ENCODE data around the gene TXK.

- TF ChIP-seq, protein P1, sequence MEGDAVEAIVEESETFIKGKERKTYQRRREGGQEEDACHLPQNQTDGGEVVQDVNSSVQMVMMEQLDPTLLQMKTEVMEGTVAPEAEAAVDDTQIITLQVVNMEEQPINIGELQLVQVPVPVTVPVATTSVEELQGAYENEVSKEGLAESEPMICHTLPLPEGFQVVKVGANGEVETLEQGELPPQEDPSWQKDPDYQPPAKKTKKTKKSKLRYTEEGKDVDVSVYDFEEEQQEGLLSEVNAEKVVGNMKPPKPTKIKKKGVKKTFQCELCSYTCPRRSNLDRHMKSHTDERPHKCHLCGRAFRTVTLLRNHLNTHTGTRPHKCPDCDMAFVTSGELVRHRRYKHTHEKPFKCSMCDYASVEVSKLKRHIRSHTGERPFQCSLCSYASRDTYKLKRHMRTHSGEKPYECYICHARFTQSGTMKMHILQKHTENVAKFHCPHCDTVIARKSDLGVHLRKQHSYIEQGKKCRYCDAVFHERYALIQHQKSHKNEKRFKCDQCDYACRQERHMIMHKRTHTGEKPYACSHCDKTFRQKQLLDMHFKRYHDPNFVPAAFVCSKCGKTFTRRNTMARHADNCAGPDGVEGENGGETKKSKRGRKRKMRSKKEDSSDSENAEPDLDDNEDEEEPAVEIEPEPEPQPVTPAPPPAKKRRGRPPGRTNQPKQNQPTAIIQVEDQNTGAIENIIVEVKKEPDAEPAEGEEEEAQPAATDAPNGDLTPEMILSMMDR (IDR thresholded peaks at IDR 0.05; ENCODE audit: insufficient read depth, low read length), result no peak
- TF ChIP-seq POLR2AphosphoS5 (IDR thresholded peaks at IDR 0.05; ENCODE audit: low read depth), result no peak
- TF ChIP-seq, protein P2, sequence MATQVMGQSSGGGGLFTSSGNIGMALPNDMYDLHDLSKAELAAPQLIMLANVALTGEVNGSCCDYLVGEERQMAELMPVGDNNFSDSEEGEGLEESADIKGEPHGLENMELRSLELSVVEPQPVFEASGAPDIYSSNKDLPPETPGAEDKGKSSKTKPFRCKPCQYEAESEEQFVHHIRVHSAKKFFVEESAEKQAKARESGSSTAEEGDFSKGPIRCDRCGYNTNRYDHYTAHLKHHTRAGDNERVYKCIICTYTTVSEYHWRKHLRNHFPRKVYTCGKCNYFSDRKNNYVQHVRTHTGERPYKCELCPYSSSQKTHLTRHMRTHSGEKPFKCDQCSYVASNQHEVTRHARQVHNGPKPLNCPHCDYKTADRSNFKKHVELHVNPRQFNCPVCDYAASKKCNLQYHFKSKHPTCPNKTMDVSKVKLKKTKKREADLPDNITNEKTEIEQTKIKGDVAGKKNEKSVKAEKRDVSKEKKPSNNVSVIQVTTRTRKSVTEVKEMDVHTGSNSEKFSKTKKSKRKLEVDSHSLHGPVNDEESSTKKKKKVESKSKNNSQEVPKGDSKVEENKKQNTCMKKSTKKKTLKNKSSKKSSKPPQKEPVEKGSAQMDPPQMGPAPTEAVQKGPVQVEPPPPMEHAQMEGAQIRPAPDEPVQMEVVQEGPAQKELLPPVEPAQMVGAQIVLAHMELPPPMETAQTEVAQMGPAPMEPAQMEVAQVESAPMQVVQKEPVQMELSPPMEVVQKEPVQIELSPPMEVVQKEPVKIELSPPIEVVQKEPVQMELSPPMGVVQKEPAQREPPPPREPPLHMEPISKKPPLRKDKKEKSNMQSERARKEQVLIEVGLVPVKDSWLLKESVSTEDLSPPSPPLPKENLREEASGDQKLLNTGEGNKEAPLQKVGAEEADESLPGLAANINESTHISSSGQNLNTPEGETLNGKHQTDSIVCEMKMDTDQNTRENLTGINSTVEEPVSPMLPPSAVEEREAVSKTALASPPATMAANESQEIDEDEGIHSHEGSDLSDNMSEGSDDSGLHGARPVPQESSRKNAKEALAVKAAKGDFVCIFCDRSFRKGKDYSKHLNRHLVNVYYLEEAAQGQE (IDR thresholded peaks at IDR 0.05; ENCODE audit: insufficient replicate concordance, low read depth), result no peak
Observed at GRCh38 chr4:48044298-48044697, 89.8 kb downstream of the TXK start.
